Esophagus muscularis mucosa (tissue), 4 donors: ENCODE data around the gene MZB1. TPM values are rescaled to one million over a fixed set of nuclear protein-coding genes. Genes with fewer than 3 reads are reported as not detected.

Experiments used
- DNase-seq: peaks from one replicate; pipeline ENCODE4 v3.0.0-alpha.2; 2017; ENCODE audit errors: extremely low spot score
- H3K27ac ChIP-seq, 4 donors: fragments of 200-600 bp; sonication (generic); replicated peaks in 1 of 4; 1 replicate in 3 of 4; 2 replicates in 1 of 4; pipeline ENCODE4 v1.5.1; 2016 to 2019; ENCODE audit warnings: mild to moderate bottlenecking in 1 of 4
- H3K27me3 ChIP-seq, 4 donors: fragments of 200-600 bp; sonication (generic); one replicate each; pipeline versions ENCODE4 v1.5.1 to v1.6.0; 2016 to 2019
- H3K36me3 ChIP-seq, 4 donors: fragments of 200-600 bp; sonication (generic); one replicate each; pipeline ENCODE4 v1.5.1; 2016 to 2019
- H3K4me1 ChIP-seq, 4 donors: fragments of 200-600 bp; sonication (generic); one replicate each; pipeline ENCODE4 v1.5.1; 2016 to 2019
- H3K4me3 ChIP-seq, 4 donors: fragments of 200-600 bp; sonication (generic); 1 replicate in 2 of 4; 2 replicates in 2 of 4; pipeline ENCODE4 v1.5.1; 2016 to 2019; ENCODE audit warnings: mild to moderate bottlenecking in 4 of 4, moderate library complexity in 1 of 4
- H3K9me3 ChIP-seq, 4 donors: fragments of 200-600 bp; sonication (generic); 1 replicate in 3 of 4; 2 replicates in 1 of 4; pipeline ENCODE4 v1.5.1; 2016 to 2019
- EP300 ChIP-seq: sonication (generic); formaldehyde crosslinking; IDR thresholded peaks from one replicate; pipeline ENCODE4 v1.6.1; 2017; ENCODE audit warnings: antibody characterized with exemption
- POLR2A ChIP-seq: fragments of 450-650 bp; IDR thresholded peaks from one replicate; pipeline ENCODE4 v1.6.1; 2017; ENCODE audit warnings: antibody characterized with exemption, moderate library complexity, mild to moderate bottlenecking, low read depth
- POLR2AphosphoS5 ChIP-seq, 2 donors: sonication (generic); formaldehyde crosslinking; IDR thresholded peaks; one replicate each; pipeline ENCODE4 v1.6.1; 2017; ENCODE audit warnings: antibody characterized with exemption in 2 of 2
- WGBS: methylation state at CpG from one replicate; pipeline ENCODE4 v1.1.5; 2018; 5-methylcytosine and 5-hydroxymethylcytosine counted together
- intact Hi-C: fragments of 100-400 bp; cut with DNase I; formaldehyde crosslinking; loops from one replicate; pipeline ENCODE4 v1.15.1; 2023
- total RNA-seq, 4 donors: library from RNA; depleted of rRNA; stranded (reverse); fragments of >200 nt; gene quantifications; one replicate each; pipeline versions ENCODE4 v1.1.0 to v1.2.1, GENCODE V29; 2016
- TF ChIP-seq, protein P1 (sequence below), 3 experiments: fragments of 200-600 bp in 2 of 3; fragments of 450-650 bp in 1 of 3; sonication (generic) in 2 of 3; IDR thresholded peaks; one replicate each; pipeline ENCODE4 v1.5.1; 2017 to 2019; ENCODE audit warnings: antibody characterized with exemption in 3 of 3, mild to moderate bottlenecking in 2 of 3, moderate library complexity in 1 of 3

The MZB1 gene
- total RNA-seq, 4 donors from 2014 or later = 0.78 to 0.99 TPM; not detected in 2

GRCh38 chr5:139340051-139340450, 49.7 kb downstream of the MZB1 start:
- Histone ChIP-seq H3K27ac (no peak overlapping the region), H3K4me3 (no peak overlapping the region), H3K4me1 (peaks cover 23 to 41% (median 36%) of the 10 kb centered on the region in 4 donors), H3K27me3 (no peaks in the 10 kb centered on the region), H3K36me3 (no peaks in the 10 kb centered on the region), H3K9me3 (no peaks in the 10 kb centered on the region)
- DNase-seq = no peak
- no peak for TF ChIP-seq EP300
- TF ChIP-seq POLR2AphosphoS5 (IDR thresholded peaks at IDR 0.05) = no peak
- TF ChIP-seq, protein P1, sequence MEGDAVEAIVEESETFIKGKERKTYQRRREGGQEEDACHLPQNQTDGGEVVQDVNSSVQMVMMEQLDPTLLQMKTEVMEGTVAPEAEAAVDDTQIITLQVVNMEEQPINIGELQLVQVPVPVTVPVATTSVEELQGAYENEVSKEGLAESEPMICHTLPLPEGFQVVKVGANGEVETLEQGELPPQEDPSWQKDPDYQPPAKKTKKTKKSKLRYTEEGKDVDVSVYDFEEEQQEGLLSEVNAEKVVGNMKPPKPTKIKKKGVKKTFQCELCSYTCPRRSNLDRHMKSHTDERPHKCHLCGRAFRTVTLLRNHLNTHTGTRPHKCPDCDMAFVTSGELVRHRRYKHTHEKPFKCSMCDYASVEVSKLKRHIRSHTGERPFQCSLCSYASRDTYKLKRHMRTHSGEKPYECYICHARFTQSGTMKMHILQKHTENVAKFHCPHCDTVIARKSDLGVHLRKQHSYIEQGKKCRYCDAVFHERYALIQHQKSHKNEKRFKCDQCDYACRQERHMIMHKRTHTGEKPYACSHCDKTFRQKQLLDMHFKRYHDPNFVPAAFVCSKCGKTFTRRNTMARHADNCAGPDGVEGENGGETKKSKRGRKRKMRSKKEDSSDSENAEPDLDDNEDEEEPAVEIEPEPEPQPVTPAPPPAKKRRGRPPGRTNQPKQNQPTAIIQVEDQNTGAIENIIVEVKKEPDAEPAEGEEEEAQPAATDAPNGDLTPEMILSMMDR (IDR thresholded peaks at IDR 0.05) = no peak
- TF ChIP-seq POLR2A = no peak
- intact Hi-C loops = loop anchor here (5.0 kb wide), 1 partner anchor 43 kb away; no protein-coding TSS in a partner anchor
- 83% methylated on average over 2 of the region's 2 CpGs for WGBS

Other genes starting within 250 kb of the MZB1 start
- 10 to 100 TPM; 20.3 to 39.2 (median 29.1) TPM for gene SIL1, start 191.5 kb downstream of the MZB1 start, total RNA-seq
- gene MATR3, start 96.2 kb downstream of the MZB1 start, total RNA-seq = 100 to 1,000 TPM; 164 to 234 (median 220) TPM
- gene PAIP2, start 48.1 kb downstream of the MZB1 start, total RNA-seq = 100 to 1,000 TPM in 1 of 4 donors, 10 to 100 TPM in 3; 73.6 to 111 (median 97.0) TPM
- gene SLC23A1, start 6.6 kb downstream of the MZB1 start, total RNA-seq = not detected
- 10 to 100 TPM in 2 of 4 donors, 1 to 10 TPM in 2; 2.5 to 11.0 (median 7.8) TPM for gene PROB1, start 5.2 kb upstream of the MZB1 start, total RNA-seq
- gene SPATA24, start 14.2 kb upstream of the MZB1 start, total RNA-seq = 1 to 10 TPM; 2.9 to 6.5 (median 4.8) TPM
- 10 to 100 TPM in 3 of 4 donors, 1 to 10 TPM in 1; 8.3 to 15.4 (median 13.4) TPM for gene DNAJC18, start 49.6 kb upstream of the MZB1 start, total RNA-seq
- 10 to 100 TPM in 3 of 4 donors, 1 to 10 TPM in 1; 7.9 to 42.9 (median 31.4) TPM for gene ECSCR, start 72.8 kb upstream of the MZB1 start, total RNA-seq
- not detected for gene SMIM33, start 81.1 kb upstream of the MZB1 start, total RNA-seq
- 10 to 100 TPM; 22.0 to 82.8 (median 52.4) TPM for gene STING1, start 92.8 kb upstream of the MZB1 start, total RNA-seq
- gene UBE2D2, start 171.4 kb upstream of the MZB1 start, total RNA-seq = 100 to 1,000 TPM in 1 of 4 donors, 10 to 100 TPM in 3; 86.9 to 104 (median 91.5) TPM